ENCODE results near the gene ANKRD22.

Gene ANKRD22

GRCh38 chr10:88877298-88877697, 25.7 kb upstream of the ANKRD22 start:
- no peak for DNase-seq (ENCODE audit: low read depth)
- no peak overlapping the region for H3K4me3 ChIP-seq (ENCODE audit: low read depth, low read length)
- no peak for TF ChIP-seq CTCF (IDR thresholded peaks at IDR 0.05; ENCODE audit: control insufficient read depth, extremely low read depth, insufficient read depth)

GRCh38 chr10:88875081-88875480, 23.4 kb upstream of the ANKRD22 start:
- DNase-seq (ENCODE audit: low read depth), result no peak
- no peak overlapping the region for H3K4me3 ChIP-seq (ENCODE audit: low read depth, low read length)
- no peak for TF ChIP-seq CTCF (IDR thresholded peaks at IDR 0.05; ENCODE audit: control insufficient read depth, extremely low read depth, insufficient read depth)

GRCh38 chr10:88874281-88874680, 22.6 kb upstream of the ANKRD22 start:
- TF ChIP-seq CTCF (IDR thresholded peaks at IDR 0.05; ENCODE audit: control insufficient read depth, extremely low read depth, insufficient read depth), result no peak
- no peak for DNase-seq (ENCODE audit: low read depth)
- no peak overlapping the region for H3K4me3 ChIP-seq (ENCODE audit: low read depth, low read length)

- TF ChIP-seq CTCF (IDR thresholded peaks at IDR 0.05; ENCODE audit: control insufficient read depth, extremely low read depth, insufficient read depth), result no peak
- DNase-seq (ENCODE audit: low read depth), result no peak
- H3K4me3 ChIP-seq (ENCODE audit: low read depth, low read length), result no peak overlapping the region
These were observed 22.1 kb upstream of the ANKRD22 start for GRCh38 chr10:88873757-88874156.

- H3K4me3 ChIP-seq (ENCODE audit: low read depth, low read length), result no peak overlapping the region
- DNase-seq (ENCODE audit: low read depth), result no peak
- TF ChIP-seq CTCF (IDR thresholded peaks at IDR 0.05; ENCODE audit: control insufficient read depth, extremely low read depth, insufficient read depth), result no peak
These were observed 18.4 kb upstream of the ANKRD22 start for GRCh38 chr10:88870089-88870488.

GRCh38 chr10:88866454-88866853, 14.8 kb upstream of the ANKRD22 start:
- no peak for TF ChIP-seq CTCF (IDR thresholded peaks at IDR 0.05; ENCODE audit: control insufficient read depth, extremely low read depth, insufficient read depth)
- no peak overlapping the region for H3K4me3 ChIP-seq (ENCODE audit: low read depth, low read length)
- no peak for DNase-seq (ENCODE audit: low read depth)

- peak; percentile 24; the same call in 1 of the 2 replicates for TF ChIP-seq CTCF (IDR thresholded peaks at IDR 0.05; ENCODE audit: control insufficient read depth, extremely low read depth, insufficient read depth)
- no peak overlapping the region for H3K4me3 ChIP-seq (ENCODE audit: low read depth, low read length)
- no peak for DNase-seq (ENCODE audit: low read depth)
These were observed 13.7 kb upstream of the ANKRD22 start for GRCh38 chr10:88865281-88865876.
